ENCODE data around the gene SMTN. TPM values are rescaled to one million over a fixed set of nuclear protein-coding genes. Genes with fewer than 3 reads are reported as not detected.
A peak's percentile ranks its signal among the peaks of the same experiment; 100 is the strongest.

The SMTN gene
- total RNA-seq, 1 donor from 2014 or later, result 736 TPM

DNA sequence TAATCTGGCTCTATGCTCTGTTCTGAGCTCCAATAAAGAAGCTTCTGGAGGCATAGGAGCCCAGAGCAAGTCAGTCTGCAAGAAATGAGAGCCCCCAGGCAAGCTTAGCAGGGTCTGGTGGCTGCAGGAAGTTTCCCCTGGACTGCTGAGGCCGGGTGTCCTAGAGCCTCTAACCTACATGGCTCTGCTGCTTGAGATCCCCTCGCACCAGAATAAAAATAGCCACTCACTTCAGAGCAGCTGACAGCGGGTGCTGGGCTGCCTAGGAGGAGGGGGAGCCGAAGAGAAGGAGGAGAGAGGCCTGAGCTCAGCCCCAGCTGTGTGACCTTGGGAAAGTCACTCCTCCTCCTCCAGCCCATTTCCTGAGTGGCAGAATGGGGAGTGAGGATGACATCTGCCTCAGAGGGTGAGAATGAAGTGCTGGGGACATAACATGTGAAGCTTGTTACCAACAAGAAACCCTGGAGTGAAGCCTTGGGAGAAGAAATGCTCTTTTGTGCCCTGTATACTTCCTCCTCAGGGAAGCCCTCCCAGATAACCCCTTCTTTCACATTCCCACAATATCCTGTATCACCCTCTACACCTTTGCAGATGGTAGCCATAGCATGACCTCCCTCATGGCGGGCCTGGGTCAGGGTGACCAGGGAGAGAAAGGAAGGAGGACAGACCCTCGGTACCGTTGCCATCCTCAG, 38.1 kb downstream of the SMTN start:
- no peak overlapping the region for H3K27ac Mint-ChIP-seq (ENCODE audit: unreplicated experiment)

GRCh38 chr22:31120230-31120629, 39.1 kb downstream of the SMTN start:
- Mint-ChIP-seq H3K9me3 (ENCODE audit: unreplicated experiment) (no peaks in the 10 kb centered on the region), H3K27ac (ENCODE audit: unreplicated experiment) (no peak overlapping the region), H3K4me1 (ENCODE audit: unreplicated experiment) (peaks cover 5% of the 10 kb centered on the region), H3K36me3 (ENCODE audit: low read depth, unreplicated experiment) (no peaks in the 10 kb centered on the region), H3K27me3 (ENCODE audit: unreplicated experiment) (peaks cover 4% of the 10 kb centered on the region), H3K4me3 (ENCODE audit: unreplicated experiment) (no peak overlapping the region)
- no peak for DNase-seq (ENCODE audit: low spot score)
- TF ChIP-seq, protein P1, sequence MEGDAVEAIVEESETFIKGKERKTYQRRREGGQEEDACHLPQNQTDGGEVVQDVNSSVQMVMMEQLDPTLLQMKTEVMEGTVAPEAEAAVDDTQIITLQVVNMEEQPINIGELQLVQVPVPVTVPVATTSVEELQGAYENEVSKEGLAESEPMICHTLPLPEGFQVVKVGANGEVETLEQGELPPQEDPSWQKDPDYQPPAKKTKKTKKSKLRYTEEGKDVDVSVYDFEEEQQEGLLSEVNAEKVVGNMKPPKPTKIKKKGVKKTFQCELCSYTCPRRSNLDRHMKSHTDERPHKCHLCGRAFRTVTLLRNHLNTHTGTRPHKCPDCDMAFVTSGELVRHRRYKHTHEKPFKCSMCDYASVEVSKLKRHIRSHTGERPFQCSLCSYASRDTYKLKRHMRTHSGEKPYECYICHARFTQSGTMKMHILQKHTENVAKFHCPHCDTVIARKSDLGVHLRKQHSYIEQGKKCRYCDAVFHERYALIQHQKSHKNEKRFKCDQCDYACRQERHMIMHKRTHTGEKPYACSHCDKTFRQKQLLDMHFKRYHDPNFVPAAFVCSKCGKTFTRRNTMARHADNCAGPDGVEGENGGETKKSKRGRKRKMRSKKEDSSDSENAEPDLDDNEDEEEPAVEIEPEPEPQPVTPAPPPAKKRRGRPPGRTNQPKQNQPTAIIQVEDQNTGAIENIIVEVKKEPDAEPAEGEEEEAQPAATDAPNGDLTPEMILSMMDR (IDR thresholded peaks at IDR 0.05; ENCODE audit: unreplicated experiment), result no peak

More for the DNA sequence above, 38.1 kb downstream of the SMTN start:
- Mint-ChIP-seq H3K36me3 (ENCODE audit: low read depth, unreplicated experiment) (no peaks in the 10 kb centered on the region), H3K4me3 (ENCODE audit: unreplicated experiment) (no peak overlapping the region), H3K9me3 (ENCODE audit: unreplicated experiment) (no peaks in the 10 kb centered on the region), H3K4me1 (ENCODE audit: unreplicated experiment) (peaks cover 5% of the 10 kb centered on the region), H3K27me3 (ENCODE audit: unreplicated experiment) (peaks cover 4% of the 10 kb centered on the region)
- no peak for DNase-seq (ENCODE audit: low spot score)
- TF ChIP-seq, protein P1 (IDR thresholded peaks at IDR 0.05; ENCODE audit: unreplicated experiment), result no peak

GRCh38 chr22:31120642-31121041, 39.5 kb downstream of the SMTN start:
- TF ChIP-seq, protein P1 (IDR thresholded peaks at IDR 0.05; ENCODE audit: unreplicated experiment), result no peak
- DNase-seq (ENCODE audit: low spot score), result no peak
- Mint-ChIP-seq H3K36me3 (ENCODE audit: low read depth, unreplicated experiment) (no peaks in the 10 kb centered on the region), H3K4me1 (ENCODE audit: unreplicated experiment) (peaks cover 5% of the 10 kb centered on the region), H3K4me3 (ENCODE audit: unreplicated experiment) (no peak overlapping the region), H3K9me3 (ENCODE audit: unreplicated experiment) (no peaks in the 10 kb centered on the region), H3K27ac (ENCODE audit: unreplicated experiment) (no peak overlapping the region), H3K27me3 (ENCODE audit: unreplicated experiment) (peaks cover 5% of the 10 kb centered on the region)

- H3K4me1 Mint-ChIP-seq (ENCODE audit: unreplicated experiment), result peaks cover 5% of the 10 kb centered on the region
- peaks cover 6% of the 10 kb centered on the region for H3K27me3 Mint-ChIP-seq (ENCODE audit: unreplicated experiment)
- DNase-seq (ENCODE audit: low spot score), result no peak
- TF ChIP-seq, protein P1 (IDR thresholded peaks at IDR 0.05; ENCODE audit: unreplicated experiment), result no peak
- no peaks in the 10 kb centered on the region for H3K36me3 Mint-ChIP-seq (ENCODE audit: low read depth, unreplicated experiment)
- H3K9me3 Mint-ChIP-seq (ENCODE audit: unreplicated experiment), result no peaks in the 10 kb centered on the region
- H3K27ac Mint-ChIP-seq (ENCODE audit: unreplicated experiment), result no peak overlapping the region
- H3K4me3 Mint-ChIP-seq (ENCODE audit: unreplicated experiment), result no peak overlapping the region
Measured at GRCh38 chr22:31121403-31121802, 40.3 kb downstream of the SMTN start.

DNA sequence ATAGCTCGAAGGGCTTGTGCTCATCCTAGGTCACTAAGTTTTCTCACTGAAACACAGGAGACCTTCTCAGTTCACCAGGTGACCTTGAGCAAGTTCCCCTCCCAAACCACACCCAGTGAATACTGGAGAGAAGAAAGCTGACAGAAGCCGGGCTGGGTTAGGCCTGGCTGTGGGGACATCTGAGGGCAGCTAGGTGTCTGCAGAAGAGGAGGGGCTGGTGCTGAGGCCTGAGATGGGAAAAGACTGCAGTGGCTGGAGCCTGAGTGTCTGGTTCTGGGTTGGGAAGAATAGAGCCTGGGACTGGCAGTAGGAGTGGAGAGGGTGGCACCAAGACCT, 41.0 kb downstream of the SMTN start:
- peaks cover 6% of the 10 kb centered on the region for H3K27me3 Mint-ChIP-seq (ENCODE audit: unreplicated experiment)
- no peak overlapping the region for H3K27ac Mint-ChIP-seq (ENCODE audit: unreplicated experiment)
- peak overlapping the region; percentile 47 for H3K4me3 Mint-ChIP-seq (ENCODE audit: unreplicated experiment)
- no peaks in the 10 kb centered on the region for H3K9me3 Mint-ChIP-seq (ENCODE audit: unreplicated experiment)
- TF ChIP-seq, protein P1 (IDR thresholded peaks at IDR 0.05; ENCODE audit: unreplicated experiment), result no peak
- peaks cover 5% of the 10 kb centered on the region for H3K4me1 Mint-ChIP-seq (ENCODE audit: unreplicated experiment)
- H3K36me3 Mint-ChIP-seq (ENCODE audit: low read depth, unreplicated experiment), result no peaks in the 10 kb centered on the region
- DNase-seq (ENCODE audit: low spot score), result no peak
